ENCODE data around the gene ZNF862. TPM values are rescaled to one million over a fixed set of nuclear protein-coding genes. Genes with fewer than 3 reads are reported as not detected.

The ZNF862 gene
- total RNA-seq, 1 experiment from 2014 or later = 4.5 TPM

DNA sequence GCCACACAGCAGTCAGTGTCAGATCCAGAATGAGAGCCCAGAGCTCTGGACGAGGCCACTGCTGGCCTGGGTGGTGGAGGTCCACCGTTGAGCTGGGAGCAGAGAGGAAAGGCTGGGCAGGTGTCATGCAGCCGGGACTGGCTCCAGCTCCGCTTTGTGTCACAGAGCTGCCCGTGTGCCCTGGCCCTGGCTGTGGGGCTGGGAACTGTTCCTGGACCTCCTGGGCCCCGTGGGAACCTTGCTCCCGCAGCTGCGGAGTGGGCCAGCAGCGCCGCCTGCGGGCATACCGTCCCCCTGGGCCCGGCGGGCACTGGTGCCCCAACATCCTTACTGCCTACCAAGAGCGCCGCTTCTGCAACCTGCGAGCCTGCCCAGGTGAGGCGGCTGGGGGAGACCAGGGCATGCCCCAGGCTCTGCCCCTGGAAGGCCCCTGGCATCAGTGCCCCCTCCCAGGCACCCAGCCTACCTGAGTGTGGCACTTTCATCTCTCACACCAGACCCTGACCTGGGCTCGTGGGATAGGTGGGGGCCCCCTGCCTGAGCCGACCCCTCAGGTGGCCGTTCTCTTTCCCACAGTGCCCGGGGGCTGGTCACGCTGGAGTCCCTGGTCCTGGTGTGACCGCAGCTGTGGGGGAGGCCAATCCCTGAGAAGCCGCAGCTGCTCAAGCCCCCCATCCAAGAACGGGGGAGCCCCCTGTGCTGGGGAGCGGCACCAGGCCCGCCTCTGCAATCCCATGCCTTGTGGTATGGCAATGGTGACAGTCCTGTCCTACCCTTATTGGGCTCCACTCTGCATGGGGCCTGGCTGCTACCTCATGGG, 18.8 kb upstream of the ZNF862 start:
- no peaks in the 10 kb centered on the region for H3K36me3 ChIP-seq
- H3K4me3 ChIP-seq = no peak overlapping the region
- H3K9me3 ChIP-seq = no peaks in the 10 kb centered on the region
- DNase-seq = no peak
- H3K27me3 ChIP-seq = no peaks in the 10 kb centered on the region

DNA sequence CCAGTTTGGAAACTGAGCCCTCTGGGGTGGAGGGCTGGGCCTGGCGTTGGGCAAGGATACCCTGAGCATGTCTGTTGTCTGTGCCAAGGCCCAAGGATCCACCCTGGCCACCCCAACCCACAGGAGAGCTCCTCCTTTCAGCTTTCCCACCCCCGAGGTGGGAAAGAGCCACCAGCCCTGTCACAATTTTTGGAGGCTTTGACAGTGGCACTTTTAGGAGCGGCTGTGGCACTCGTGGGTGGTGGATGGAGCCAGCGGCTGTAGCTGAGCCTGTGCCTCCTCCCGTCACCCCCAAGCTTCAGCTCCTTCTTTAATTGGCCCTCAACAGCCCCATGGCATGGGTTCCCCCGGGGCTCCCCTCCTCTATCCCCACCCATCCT, 18.2 kb upstream of the ZNF862 start:
- no peak overlapping the region for H3K4me3 ChIP-seq

DNA sequence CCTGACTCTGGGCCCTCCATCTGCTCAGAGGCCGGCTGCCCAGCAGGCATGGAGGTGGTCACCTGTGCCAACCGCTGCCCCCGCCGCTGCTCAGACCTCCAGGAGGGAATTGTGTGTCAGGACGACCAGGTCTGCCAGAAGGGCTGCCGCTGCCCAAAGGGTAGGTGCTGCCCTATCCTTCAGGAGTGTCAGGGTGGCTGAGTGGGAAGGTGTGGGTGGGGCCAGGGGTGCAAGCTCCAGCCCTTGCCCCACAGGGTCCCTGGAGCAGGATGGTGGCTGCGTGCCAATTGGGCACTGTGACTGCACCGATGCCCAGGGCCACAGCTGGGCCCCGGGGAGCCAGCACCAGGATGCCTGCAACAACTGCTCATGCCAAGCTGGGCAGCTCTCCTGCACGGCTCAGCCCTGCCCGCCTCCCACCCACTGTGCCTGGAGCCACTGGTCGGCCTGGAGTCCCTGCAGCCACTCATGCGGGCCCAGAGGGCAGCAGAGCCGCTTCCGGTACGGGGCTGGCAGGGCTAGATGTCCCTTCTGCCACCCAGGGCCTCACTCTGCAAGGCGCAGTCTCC, 17.5 kb upstream of the ZNF862 start:
- Histone ChIP-seq H3K36me3 (no peaks in the 10 kb centered on the region), H3K9me3 (no peaks in the 10 kb centered on the region), H3K4me3 (no peak overlapping the region), H3K27me3 (no peaks in the 10 kb centered on the region)
- no peak for DNase-seq

More for the DNA sequence above, 18.2 kb upstream of the ZNF862 start:
- Histone ChIP-seq H3K9me3 (no peaks in the 10 kb centered on the region), H3K27me3 (no peaks in the 10 kb centered on the region), H3K36me3 (no peaks in the 10 kb centered on the region)
- DNase-seq = no peak

DNA sequence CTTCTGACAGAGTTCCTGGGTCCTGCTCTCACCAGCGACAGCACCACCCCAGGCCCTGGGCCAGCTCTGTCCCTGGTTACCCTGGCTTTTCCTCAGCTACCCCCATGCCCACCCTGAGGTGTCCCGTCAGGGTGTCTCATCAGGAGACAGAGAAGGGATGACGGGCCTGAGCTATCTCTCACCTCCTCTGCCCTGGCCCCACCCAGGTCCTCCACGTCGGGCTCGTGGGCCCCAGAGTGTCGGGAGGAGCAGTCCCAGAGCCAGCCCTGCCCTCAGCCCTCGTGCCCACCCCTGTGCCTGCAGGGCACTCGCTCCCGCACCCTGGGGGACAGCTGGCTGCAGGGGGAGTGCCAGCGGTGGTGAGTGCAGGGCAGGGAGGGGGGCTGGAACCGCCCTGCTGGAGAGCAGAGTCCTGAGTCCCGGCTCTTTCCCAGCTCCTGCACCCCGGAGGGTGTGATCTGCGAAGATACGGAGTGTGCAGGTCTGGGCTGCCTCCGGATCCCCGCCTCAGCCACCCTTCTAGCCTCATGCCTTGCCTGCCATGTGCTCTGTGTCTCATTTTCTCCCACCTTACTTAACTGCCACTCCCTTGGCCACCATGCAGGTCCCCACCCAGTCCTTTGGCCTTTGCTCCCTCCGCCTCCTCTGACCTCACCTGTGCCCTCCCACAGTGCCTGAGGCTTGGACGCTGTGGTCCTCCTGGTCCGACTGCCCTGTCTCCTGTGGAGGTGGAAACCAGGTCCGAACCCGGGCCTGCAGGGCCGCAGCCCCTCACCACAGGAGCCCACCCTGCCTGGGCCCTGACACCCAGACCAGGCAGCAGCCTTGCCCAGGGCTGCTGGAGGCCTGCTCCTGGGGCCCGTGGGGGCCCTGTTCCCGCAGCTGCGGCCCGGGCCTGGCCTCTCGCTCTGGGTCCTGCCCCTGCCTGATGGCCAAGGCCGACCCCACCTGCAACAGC, 16.7 kb upstream of the ZNF862 start:
- H3K27me3 ChIP-seq = no peaks in the 10 kb centered on the region
- H3K9me3 ChIP-seq = no peaks in the 10 kb centered on the region
- DNase-seq = no peak
- H3K4me3 ChIP-seq = no peak overlapping the region
- H3K36me3 ChIP-seq = no peaks in the 10 kb centered on the region

DNA sequence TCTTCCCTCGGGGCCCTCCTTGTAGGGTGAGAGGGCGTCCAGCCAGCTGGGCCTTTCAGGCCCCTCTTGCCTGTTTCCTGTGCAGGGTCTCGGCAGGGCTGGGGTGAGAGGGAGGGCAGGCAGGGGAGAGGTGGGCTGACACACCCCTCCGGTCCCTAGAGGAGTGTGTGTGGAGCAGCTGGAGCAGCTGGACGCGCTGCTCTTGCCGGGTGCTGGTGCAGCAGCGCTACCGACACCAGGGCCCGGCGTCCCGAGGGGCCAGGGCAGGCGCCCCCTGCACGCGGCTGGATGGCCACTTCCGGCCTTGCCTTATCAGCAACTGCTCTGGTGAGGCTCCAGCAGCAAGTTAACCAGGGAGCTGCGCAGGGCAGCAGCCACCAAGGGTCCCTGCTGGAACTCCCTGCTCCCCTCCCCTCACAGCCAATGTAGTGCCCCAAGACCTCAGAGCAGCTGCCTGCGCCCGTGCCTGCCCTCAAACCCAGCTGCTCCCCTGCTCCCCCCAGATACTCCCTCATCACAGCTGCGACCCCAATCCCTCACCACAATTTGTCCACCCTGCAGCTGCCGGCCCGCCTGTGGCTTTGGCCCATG, 15.7 kb upstream of the ZNF862 start:
- H3K9me3 ChIP-seq = no peaks in the 10 kb centered on the region
- H3K27me3 ChIP-seq = no peaks in the 10 kb centered on the region
- no peak overlapping the region for H3K4me3 ChIP-seq
- no peak for DNase-seq
- H3K36me3 ChIP-seq = no peaks in the 10 kb centered on the region

DNA sequence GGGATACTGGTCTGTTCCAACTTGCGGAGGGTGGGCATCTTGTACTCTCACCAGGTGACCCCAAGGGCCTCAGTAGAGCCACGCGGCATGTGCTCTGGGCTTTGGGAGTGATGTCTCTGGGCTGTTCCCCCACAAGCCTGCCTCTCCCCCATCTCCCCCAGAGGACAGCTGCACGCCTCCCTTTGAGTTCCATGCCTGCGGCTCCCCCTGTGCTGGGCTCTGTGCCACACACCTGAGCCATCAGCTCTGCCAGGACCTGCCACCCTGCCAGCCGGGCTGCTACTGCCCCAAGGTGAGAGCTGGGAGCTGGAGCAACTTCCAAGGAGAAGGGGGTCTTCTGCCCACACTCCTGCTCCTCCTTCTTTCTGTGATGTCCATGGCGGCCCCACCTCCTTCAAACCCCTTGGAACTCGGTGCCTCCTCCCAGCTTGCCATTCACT, 15.0 kb upstream of the ZNF862 start:
- no peaks in the 10 kb centered on the region for H3K9me3 ChIP-seq
- no peaks in the 10 kb centered on the region for H3K36me3 ChIP-seq
- H3K4me3 ChIP-seq = no peak overlapping the region
- H3K27me3 ChIP-seq = no peaks in the 10 kb centered on the region
- no peak for DNase-seq

DNA sequence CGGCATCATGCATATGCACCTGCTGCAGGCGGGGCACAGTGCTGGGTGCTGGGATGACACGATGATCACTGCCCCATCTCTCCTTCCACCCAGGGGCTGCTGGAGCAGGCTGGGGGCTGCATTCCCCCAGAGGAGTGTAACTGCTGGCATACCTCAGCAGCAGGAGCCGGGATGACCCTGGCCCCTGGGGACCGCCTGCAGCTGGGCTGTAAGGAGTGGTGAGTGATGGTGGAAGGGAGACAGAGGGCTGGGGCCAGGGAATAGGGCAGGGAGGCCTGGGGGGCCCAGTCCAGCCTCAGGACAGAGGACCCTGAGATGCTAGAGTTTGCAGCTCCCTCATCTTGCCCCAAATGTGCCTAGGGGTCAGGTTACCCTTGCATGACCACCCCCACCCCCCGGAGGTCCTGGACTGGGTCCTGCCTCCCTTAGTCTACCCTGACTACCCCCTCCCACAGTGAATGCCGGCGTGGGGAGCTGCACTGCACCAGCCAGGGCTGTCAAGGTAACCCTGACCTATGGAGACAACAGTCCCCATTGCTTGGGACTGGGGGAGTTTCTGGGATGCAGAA, 14.5 kb upstream of the ZNF862 start:
- H3K27me3 ChIP-seq = no peaks in the 10 kb centered on the region
- no peak overlapping the region for H3K4me3 ChIP-seq
- H3K9me3 ChIP-seq = no peaks in the 10 kb centered on the region
- H3K36me3 ChIP-seq = no peaks in the 10 kb centered on the region
- DNase-seq = no peak

DNA sequence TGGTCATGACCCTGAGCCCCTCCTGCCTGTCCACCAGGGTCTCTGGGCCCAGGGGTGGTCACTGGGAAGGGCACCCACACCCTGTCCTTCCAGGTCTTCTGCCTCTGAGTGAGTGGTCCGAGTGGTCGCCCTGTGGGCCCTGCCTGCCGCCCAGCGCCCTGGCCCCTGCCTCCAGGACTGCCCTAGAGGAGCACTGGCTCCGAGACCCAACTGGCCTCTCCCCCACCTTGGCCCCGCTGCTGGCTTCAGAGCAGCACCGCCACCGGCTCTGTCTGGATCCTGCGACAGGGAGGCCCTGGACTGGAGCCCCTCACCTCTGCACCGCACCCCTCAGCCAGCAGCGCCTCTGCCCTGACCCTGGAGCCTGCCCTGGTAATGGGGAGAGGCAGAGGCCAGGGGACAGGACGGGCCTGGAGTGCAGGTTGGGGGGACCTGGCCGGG, 13.9 kb upstream of the ZNF862 start:
- Histone ChIP-seq H3K27me3 (no peaks in the 10 kb centered on the region), H3K9me3 (no peaks in the 10 kb centered on the region), H3K36me3 (no peaks in the 10 kb centered on the region), H3K4me3 (no peak overlapping the region)
- DNase-seq = no peak

DNA sequence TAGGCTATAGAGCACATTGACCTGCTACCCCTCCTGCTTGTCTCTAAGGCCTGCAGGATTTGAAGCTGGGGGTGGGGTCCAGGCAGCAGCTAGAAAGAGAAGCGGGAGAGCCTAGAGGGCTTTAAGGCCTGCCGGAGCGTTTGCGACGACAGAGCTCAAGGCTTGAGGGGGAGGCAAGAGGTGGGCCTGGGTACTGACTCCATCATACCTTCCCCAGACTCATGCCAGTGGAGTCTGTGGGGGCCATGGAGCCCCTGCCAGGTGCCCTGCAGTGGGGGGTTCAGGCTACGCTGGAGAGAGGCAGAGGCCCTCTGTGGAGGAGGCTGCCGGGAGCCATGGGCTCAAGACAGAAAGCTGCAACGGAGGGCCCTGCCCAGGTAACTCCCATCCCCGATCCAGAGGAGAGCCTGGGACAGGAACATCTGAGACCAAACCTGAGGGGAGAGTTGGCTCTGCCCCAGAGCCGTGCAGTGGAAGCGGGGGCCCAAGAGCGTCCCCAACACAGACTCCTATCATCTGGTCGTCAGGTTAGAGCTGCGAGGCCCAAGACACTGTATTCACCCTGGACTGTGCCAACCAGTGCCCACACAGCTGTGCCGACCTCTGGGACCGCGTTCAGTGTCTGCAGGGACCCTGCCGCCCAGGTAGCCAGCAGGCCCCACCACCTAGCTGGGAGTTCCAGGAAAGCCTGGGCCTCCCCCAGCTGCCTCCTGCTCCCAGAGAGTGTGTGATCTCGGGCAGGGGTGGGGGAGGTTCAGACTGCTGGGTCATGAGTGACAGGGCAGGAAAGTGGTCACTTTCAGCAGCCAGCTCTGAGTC, 13.2 kb upstream of the ZNF862 start:
- Histone ChIP-seq H3K27me3 (no peaks in the 10 kb centered on the region), H3K36me3 (no peaks in the 10 kb centered on the region), H3K9me3 (no peaks in the 10 kb centered on the region), H3K4me3 (no peak overlapping the region)
- DNase-seq = no peak

DNA sequence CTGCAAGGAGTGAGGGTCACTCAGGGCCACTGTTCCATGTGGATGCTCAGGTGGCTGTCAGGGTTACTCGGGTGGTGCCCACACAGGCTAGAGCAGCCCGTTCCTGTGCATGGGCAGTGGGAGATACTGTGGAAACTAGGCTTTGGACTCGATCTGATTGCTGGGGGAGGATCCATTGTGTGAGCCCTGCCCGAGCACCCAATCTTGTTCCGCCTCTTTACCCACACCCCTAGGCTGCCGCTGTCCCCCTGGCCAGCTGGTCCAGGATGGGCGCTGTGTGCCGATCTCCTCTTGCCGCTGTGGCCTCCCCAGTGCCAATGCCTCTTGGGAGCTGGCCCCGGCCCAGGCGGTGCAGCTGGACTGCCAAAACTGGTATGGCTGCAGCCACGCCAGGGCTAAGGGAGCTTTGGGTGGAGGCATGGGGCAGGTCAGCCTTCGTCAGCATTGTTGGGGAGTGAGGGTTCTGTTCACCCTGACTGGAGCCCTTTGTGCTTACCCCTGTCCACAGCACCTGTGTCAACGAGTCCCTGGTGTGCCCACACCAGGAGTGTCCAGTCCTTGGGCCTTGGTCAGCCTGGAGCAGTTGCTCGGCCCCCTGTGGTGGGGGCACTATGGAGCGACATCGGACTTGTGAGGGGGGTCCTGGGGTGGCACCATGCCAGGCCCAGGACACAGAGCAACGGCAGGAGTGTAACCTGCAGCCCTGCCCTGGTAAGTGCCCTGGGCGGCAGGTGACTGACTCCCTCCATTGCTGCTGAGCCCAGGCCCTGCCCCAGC, 12.4 kb upstream of the ZNF862 start:
- Histone ChIP-seq H3K4me3 (no peak overlapping the region), H3K27me3 (no peaks in the 10 kb centered on the region), H3K36me3 (no peaks in the 10 kb centered on the region), H3K9me3 (no peaks in the 10 kb centered on the region)
- DNase-seq = no peak

DNA sequence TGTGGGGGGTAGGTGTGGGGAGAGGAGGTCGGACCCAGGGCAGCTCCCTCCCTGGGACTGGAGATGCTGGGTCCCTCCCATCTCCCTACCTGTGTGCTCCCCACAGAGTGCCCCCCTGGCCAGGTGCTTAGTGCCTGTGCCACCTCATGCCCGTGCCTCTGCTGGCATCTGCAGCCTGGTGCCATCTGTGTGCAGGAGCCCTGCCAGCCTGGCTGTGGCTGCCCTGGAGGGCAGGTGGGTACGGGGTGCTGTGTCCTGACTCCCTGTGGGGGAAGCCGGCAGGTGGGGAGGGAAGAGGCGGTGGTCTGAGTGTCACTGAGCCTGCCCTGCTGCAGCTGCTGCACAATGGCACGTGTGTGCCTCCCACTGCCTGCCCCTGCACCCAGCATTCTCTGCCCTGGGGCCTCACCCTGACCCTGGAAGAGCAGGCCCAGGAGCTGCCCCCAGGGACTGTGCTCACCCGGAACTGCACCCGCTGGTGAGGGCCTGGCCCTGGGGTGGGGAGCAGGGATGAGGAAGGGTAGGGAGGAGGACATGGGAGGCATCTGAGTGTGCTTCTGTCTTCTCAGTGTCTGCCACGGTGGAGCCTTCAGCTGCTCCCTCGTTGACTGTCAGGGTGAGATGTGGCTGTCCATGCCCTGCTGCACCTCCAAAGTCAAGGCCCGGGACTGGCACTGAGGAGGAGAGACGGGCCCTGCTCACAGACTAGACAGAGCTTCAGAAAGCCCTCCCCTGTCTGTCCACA, 11.7 kb upstream of the ZNF862 start:
- no peak for DNase-seq
- H3K36me3 ChIP-seq = no peaks in the 10 kb centered on the region
- no peaks in the 10 kb centered on the region for H3K27me3 ChIP-seq
- no peak overlapping the region for H3K4me3 ChIP-seq
- no peaks in the 10 kb centered on the region for H3K9me3 ChIP-seq

DNA sequence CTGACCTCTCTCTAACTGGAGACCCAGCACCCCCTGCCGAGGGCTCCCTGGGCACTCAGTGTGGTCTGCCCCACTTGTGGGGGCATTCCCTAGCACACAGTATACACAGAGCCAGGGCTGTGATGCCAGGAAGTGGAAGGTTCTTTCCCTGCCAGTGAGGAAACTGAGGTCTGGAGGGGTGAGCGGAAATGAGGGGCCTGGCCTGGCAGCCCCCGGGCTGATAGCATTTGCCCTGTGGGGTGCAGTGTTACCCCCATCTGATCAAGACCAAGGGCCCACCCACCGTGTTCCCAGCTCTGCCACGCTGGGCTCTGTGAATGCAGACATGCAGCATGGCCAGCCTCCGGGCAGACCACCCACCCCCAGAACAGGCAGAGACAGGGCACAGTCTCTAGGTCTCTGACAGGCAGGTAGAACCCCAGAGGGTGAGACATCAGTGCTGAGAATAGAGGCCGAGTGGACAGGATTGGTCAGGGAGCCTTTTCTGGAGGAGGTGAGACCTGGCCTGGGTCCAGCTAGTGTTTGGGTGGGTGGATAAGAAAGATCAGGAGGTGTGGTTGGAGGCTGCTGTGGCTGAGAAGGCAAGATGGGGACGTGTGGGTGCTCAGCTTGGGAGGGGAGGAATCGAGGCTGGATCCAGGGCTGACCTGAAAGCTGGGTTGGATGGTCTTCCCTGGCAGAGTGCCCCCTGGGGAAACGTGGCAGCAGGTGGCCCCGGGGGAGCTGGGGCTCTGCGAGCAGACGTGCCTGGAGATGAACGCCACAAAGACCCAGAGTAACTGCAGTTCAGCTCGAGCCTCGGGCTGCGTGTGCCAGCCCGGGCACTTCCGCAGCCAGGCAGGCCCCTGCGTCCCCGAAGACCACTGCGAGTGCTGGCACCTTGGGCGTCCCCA, 10.8 kb upstream of the ZNF862 start:
- DNase-seq = no peak
- H3K36me3 ChIP-seq = no peaks in the 10 kb centered on the region
- H3K4me3 ChIP-seq = no peak overlapping the region
- no peaks in the 10 kb centered on the region for H3K9me3 ChIP-seq
- no peaks in the 10 kb centered on the region for H3K27me3 ChIP-seq

DNA sequence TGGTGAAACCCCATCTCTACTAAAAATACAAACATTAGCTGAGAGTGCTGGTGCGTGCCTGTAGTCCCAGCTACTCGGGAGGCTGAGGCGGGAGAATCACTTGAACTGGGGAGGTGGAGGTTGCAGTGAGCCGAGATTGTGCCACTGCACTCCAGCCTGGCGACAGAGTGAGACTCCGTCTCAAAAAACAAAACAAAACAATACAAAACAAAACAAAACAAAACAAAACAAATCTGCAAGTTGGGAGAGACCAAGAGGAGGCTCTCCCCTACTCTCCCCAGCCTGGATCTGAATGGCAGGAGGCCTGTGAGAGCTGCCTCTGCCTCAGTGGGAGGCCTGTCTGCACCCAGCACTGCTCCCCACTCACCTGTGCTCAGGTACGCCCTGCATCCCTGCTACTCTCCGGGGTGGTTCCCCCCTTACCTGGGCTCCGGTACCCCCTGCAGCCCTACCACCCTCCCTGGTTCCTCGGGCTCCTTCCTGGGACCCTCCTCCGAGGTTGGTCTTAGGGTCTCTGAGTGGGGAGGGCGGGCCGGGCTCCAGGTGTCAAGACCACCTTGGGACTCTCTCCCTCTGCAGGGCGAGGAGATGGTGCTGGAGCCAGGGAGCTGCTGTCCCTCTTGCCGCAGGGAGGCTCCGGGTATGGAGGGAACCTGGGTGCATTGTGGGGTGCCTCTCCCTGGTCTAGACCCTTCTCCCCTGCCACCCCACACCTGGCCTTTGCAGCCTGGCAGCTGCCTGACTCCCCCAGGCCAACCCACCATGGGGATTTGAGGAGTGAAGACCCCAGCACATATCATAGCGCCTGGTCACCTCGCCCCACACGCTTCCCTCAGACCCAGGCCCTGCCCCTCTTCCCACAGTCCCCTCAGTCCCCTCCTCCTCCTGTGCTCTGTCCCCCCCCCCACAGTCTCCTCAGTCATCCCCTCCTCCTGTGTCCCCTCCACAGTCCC, 9.5 kb upstream of the ZNF862 start:
- no peaks in the 10 kb centered on the region for H3K27me3 ChIP-seq
- H3K4me3 ChIP-seq = no peak overlapping the region
- DNase-seq = no peak
- no peaks in the 10 kb centered on the region for H3K9me3 ChIP-seq
- no peaks in the 10 kb centered on the region for H3K36me3 ChIP-seq

Data from MG63 (cell line).